HG03159 (cell line): ENCODE data around the gene NHS.

Experiments used
- ATAC-seq: cut with Tn5 transposase; IDR thresholded peaks from one replicate; pipeline ENCODE4 v1.9.1; 2021; ENCODE audit warnings: mild to moderate bottlenecking, moderate library complexity; ENCODE audit not compliant: unreplicated experiment

NHS gene

DNA sequence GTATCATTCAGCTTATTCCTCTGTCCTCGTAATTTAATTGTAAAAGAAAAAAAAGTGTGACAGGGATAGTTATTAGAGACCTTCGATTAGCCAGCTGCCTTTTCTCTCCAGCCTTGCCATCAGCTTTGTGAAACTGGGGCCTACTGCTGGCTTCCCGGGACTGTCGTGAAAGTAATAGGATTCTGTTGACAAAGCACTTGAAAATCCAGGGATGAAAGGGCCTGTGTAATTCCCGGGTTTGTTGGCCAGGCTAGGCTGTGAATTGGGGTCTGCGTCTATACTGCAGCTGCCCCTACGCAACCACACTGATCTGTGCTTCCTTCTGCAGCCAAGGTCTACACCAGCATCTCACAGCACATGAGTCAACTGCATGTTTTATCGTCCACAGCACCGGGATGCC, 241.9 kb downstream of the NHS start:
- ATAC-seq = no peak

DNA sequence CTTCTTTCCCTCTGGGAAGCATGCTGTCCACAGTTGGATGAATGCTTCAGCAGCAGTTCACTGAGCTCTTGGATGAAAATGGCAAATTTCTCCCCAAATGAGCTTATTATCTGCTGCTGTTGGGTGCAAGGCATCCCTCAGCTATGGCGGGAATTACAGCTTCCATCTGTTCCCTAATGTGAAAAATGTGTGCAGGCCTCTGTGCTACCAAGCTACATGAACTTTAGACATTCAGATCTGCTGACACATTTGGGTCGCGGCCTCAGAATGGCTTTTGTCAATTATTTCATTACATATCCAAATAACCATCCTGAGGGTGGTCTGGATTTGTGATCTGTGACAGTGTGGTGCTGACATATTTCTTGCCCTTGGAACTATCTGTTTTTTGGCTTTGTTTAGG, 242.8 kb downstream of the NHS start:
- no peak for ATAC-seq

DNA sequence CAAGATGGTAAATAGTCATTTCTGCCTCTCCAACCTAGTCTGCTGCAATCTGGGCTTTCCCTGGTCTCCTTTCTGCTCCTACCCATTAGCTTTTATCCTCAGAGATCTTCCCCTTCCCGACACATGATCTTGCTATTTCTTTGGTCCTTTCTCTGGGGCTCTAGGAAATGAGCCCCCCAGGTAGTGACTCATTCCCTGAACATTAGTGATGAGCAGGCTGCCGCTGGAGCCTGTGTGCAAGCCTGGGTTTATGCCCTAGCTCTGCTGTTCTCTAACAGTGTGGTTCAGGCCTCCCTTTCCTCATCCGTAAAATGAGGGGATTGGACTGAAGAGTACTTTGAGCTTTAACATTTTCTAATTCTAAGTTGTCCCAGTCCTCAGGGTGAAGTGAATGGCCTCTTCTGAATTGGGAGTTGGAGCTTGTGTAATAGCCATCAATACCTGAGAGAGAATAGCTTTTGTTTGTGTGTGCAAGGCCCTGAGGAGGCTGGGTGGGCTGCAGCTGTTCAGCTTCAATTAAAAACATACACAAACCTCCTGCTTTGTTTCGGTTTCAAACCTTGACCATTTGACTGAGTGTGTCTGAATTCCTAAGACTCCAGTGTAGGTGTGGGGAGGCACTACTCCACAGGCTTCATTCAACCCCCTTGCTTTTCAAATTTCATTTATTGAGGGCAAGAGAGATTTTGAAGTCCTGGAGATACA, 246.7 kb downstream of the NHS start:
- ATAC-seq = no peak

DNA sequence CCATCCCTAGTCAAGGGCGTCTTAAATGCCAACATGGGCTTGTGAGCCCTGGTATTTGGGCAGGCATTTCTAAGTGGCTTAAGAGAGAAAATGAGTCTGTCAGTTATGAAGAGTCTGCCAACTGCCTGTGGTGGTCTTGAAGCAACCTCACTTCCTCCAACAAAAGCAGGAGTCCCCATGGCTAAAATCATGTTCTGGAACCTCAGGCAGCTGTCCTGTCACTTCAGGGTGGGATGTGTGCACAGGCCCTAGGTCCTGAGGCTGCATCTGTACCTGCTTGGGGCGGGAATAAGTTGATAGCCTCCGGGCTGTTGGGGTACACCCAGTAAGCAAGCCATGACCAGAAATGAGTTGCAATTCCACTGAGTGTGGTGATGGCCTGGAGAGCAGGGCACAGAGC, 247.3 kb downstream of the NHS start:
- no peak for ATAC-seq

DNA sequence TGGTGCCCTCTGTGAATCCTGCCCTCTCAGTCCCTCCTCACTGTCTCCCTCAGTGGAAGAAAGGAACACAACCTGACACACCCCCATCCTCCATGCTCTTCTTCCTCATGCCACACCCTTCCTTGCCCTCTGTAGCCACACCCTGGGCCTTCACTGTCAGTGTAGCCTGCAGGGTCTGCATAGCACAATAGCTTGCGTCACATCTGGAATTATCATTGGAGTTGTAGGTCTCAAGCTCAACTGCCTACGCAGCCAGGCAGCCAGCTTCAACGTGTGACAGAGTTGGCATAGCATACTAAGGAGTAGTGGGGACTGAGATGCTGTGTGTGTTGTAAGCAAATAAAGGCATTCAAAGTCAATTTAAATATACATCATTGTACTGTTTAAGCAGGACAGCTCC, 248.8 kb downstream of the NHS start:
- ATAC-seq = no peak

DNA sequence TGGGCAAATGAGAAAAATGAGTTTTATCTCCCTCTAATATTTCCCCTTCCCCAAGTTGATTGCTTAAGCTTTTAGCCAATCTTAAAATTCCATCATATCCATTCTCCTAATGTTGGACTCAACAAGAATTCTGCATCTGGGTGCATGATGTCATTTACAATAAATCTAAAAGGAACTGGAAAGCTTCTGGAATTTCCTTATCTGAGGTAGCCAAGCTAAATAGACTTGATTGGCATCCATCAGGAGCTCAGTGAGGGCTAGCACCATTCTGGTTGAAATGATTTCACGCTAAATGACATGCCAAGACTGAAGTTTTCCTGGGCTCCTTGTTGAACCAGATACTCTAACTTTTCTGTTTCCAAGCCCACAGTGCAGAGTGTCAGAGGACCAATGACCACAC, 252.0 kb downstream of the NHS start:
- no peak for ATAC-seq

DNA sequence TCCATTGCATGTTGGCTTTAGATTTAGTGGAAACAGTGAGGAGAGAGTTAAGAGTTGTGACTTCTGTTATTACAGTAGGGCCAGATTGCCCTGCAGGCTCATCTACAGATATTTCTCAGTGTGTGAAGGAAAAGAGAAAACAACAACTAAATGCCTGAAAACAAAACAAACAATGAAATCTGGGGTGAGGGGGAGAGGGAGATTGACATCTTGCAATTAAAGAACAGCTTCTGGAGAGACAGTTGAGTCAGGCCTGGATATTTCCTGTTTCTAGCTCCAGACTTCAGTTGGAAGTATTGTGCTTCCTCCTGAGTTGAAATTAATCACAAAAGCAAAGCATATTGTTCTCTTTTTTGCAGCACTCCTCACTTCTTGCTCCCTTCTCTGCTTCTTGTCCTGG, 254.0 kb downstream of the NHS start:
- no peak for ATAC-seq

DNA sequence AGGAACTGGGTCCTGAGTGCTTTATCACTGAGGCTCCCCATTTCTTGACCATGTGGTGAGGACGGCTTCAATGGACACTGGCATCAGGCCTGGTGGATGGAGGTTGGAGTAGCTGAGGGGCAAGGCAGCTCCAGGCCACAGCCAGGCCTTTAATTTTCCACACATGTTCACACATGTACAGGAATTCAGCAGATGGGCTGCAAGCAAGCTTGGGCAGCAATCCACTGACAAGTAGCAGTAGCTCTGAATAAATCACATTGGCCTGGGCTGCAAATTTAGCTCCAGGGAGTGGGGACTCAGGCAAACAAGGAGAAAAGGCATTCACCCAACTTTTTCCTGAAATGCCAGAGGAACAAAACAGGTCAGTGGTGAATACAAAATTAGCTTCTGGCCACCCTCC, 254.5 kb downstream of the NHS start:
- no peak for ATAC-seq

DNA sequence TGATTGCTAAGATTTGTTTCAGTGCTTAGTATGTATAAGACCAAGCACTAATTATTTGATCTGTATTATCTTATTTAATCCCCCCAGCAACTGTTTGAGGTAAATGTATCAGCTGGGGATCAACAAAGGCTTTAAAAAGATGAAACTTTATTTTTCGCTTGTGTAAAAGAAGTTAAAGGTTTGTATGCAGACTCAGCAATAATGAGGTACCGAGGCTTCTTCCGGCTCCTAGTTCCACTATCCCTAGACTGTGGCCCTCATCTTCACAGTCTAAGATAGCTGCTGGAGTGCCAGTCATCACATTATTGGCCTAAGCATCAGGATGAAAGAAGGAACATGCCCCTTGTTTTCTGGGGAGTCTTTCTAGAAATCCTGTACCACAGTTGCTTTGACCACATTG, 256.6 kb downstream of the NHS start:
- ATAC-seq = no peak

DNA sequence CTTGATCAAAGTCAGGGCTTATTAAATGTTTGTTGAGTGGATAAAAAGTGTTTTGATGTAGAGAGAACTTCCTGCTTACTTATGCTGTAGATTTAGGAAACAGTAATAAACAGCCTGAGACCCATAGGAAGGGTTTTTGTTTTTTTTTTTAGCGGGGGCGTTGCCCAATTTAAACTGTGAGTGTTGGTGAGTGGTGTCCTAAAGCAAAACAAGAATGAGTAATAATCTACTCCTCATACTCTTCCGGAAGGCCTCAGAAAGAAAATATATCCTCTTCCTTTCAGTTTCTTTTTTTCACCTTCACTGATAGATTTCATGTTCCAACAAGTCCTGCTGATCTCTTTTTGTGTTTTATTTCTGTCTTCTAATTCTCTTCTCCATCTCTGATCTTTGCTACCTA, 257.9 kb downstream of the NHS start:
- ATAC-seq = peak; percentile 72

DNA sequence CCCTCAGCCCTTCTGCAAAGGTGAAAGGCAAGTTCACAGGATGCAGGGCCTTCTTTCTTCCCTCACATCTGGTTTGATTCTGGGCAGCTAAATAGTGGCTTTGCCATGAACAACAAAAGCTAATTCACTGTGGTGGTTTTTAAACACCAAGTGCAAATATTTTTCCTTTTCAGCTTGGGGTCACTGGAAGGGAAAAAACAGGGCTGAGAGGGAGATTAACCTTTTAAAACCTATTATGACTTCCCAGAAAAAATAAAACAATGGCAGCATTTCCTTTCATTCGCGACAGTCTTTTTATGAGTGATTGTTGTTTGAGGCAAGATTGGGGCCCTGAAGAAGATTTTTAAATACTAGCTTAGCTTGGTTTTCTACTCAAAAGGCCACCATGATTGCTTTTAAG, 258.5 kb downstream of the NHS start:
- no peak for ATAC-seq

DNA sequence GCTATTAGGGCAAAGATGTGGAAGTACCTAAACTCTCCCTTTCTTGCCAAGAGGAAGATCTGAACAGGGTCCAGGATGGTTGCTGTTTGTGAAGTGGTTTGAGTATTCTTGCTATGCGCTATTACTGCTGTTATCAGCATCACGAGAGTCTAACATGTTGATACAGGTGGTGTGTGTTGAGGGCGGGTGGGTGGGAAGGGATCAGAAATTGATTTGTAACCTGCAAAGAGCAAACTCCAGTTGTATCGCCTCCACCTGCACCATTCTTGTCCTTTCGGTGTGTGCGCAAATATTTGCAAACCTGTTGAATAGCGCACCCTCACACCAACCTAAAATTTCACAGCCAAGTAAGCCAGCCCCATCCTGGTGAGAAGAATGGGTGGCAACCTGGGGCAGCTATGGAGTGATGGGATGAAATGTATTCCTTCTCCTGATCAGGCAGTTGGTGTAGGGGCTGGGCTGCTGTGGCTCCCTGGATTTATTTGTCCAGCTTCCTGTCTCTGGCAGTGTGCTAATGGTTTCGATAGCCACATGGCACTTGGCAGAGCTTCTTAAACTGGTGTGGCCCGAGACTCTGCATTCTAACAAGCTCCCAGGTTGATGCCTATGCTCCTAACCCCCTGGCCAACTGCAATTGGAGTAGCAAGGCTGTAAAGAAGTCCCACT, 259.7 kb downstream of the NHS start:
- no peak for ATAC-seq

DNA sequence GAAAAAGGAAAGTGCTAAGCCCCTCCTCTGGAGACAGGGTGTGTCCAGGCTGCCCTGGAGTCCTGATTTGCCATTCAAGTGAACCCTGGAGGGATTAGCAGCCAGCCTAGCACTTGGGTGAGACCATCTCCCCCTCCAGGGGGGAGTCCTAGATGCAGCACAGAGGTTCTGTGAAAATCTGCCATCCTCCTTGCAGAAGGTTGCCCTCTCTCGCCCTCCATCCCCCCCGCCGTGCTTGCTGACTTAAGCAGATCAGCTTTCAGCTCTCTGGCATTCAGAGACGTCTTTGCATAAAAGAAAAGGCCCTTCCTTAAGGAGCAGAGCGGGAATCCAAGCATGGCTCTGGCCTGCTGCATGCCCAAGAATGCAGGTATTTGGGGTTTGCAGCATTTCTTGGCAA, 260.2 kb downstream of the NHS start:
- ATAC-seq = no peak

DNA sequence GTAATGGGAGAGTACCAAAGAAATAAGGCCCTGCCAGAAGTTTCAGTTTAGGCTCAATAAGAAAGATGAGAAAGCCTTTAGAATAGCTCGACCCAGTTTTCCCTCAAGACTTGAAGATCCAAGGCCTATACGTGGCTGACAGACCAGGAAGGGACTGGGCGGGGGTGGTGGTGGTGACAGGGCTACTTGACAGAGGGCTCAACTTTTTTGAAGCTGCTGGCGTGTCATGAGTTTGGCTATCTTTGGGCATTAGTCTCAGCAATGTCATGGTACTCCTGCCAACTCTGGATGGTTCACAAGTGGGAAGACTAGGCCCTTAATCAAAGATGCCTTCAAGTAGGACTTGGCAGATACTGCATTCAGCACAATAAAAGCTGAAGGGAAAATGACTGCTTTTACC, 262.2 kb downstream of the NHS start:
- no peak for ATAC-seq

DNA sequence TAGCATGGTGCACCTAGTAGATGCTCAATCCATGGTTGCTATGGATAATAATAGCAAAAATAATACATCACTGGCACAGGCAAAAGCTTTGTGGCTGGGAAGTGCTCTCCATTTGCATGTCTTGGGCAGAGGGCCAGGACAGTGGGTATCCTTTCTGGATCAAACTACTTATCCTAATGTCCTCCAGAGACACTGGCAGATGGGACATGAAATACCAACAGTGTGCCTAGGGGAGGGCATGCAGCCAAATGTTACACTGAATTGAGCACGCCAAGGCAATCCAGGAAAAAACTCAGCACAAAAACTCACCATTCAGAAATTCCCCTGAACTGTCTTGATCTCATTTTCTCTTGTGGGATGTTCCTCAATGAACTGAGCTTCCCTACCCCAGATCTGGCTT, 263.7 kb downstream of the NHS start:
- no peak for ATAC-seq

DNA sequence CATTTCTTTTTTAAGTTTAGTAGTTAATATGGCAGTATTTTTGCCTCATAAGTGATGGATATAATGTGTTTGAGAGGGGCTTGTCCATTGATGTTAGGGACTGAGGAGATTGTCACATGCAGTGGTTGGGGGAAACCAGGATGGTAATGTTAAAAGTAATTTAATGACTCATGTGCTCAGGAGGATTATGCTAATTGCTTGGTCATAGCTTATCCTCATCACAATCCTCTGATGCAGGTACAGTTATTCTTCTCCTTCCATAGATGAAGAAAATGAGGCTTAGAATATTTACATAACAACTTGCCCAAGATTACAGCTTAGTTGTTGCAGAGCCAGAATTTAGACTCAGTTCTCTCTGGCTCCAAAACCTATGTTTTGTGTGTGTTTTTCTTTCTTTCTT, 267.9 kb downstream of the NHS start:
- ATAC-seq = no peak

DNA sequence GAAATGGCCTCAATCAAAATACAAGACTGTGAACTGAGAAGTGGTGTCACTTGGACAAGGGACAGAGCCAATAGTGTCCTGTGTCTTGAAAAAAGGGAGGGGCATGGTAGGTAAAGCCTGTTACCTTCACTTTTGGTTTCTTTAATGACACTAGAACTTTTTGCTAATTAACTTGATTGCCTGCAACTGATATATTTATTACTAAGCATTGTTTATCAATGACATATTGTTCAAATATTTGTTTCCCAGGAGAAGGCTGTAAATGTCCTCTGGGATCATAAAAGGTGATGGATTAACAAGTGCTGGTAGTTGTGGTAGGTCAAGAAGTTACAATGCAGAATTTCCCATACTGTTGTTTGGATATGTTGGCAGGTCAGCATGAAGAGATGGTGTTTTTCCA, 268.5 kb downstream of the NHS start:
- no peak for ATAC-seq

DNA sequence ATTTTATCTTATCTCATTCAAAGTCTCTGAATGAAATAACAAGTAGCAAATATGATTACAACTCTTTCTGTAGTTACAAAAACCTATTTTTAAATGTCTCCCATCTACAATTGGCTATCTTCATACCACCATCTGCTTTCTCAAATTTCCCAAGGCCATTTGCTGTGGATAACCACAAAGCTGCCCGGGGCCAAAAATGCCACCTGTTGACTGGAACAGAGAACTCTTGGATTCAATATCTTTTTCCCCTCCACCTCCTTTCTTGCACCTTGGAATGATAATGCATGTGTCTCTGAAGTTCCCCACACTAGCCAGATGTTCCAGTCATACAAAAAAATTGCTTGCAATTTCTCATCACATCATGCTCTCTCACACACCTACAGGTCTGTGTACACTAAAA, 269.0 kb downstream of the NHS start:
- ATAC-seq = no peak

DNA sequence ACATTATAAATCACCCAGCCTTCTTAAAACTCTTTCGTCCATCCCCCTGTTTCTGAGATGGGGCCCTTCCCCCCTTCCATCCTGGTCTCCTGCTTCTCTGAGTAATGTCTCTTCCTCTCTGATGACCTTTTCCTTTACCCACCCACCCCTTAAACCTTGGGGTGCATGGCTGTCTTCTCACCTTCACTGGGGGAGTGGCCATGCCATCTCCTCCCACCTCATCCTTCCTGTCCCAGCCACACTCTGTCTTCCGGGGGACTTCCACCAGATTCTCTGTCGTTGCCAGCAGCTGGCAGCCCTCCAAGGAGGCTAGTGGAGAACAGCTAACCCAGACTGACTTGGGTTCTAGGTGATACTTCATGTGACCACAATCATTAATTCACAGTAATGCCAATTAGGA, 279.1 kb downstream of the NHS start:
- no peak for ATAC-seq

DNA sequence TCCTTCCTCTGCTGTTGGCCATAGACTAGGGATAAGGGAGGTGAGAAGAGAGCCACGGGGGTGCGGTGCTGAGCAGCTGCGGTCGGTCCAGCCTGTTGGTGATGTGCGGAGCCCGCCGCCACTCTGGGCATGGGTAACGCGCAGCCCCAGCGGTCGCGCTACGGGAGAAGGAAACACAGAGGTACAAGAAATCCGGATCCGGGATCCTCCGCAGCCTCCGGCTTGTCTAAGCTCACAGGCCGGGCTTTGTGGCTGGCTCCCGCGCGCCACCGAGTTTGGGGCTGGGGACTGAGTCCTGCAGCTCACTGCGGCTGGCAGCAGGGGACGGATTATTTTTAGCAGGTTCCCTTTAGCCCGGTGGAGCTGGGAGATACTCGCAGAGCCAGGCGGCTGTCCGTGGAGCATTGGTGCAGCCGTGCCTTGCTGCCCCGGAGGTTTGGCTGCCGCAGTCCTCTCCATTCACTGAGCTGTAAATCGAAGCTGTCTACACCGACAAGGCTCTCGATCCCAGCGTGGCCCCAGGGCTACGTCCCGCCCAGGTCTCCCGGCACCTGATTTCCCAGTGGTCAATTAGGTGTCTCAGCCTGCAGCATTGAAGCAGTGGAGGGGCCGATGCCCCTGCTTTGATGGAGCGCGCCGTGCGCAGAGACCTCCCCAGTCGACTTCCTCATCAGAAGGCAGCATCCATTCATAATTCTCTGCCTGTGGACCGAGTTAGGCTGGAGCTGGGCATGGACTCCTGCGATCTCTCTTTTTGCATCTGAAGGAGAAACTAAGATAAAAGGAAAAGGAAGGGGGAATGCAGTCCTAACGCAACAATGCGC, 280.4 kb downstream of the NHS start:
- ATAC-seq = no peak

DNA sequence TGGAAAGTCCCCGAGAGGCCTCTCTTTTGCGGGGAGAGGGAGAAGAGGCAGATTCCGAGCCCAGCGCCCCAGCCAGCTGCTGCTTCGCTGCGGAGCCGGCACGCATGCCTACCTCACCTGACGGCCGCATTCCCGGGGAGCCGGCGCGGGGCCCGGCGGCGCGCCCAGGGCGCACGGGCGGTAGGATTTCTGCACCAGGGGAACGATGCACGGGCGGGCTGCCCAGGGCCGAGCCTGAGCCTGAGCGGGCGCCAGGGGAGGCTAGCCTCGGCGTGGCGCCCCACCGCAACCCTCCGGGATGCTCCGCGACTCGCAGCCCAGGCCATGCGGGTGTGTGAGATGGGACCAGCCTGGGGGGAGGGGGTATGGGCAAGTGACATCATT, 281.0 kb downstream of the NHS start:
- ATAC-seq = no peak

DNA sequence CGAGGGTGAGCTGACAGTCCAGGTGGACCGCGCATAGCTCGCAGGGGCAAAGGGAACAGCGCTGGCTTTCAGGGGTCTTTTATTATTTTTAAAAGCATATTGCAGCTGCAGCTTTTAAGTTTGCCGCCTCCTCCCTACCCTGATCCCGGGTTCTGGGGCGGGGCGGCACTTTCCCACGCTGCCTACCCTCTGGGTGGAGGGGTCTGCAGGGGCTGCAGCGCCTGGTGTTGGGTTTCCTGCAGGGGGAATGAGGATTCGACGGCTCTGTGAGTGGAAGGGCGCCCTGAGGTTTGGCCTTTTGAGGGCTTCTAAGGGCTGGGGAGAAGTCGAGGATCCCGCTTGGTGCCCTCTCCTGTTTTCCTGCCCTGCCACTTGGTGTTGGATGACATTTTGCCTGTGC, 281.6 kb downstream of the NHS start:
- ATAC-seq = no peak
